GM23338 (cell line): ENCODE data around the gene CCDC24.

ENCODE experiments used
- EZH2 ChIP-seq: fragments of 200-600 bp; sonication (generic); IDR thresholded peaks from one replicate; pipeline ENCODE4 v1.8.0; 2017; ENCODE audit warnings: antibody characterized with exemption, mild to moderate bottlenecking, low read depth; ENCODE audit not compliant: unreplicated experiment
- JUNB ChIP-seq: IDR thresholded peaks from one replicate; pipeline ENCODE4 v1.6.1; 2016; ENCODE audit warnings: antibody characterized with exemption; ENCODE audit not compliant: unreplicated experiment
- POLR2AphosphoS5 ChIP-seq: IDR thresholded peaks from 2 replicates; pipeline ENCODE4 v1.6.1; 2016; ENCODE audit warnings: antibody characterized with exemption, low read depth
- TF ChIP-seq, protein P1 (sequence below), 2 experiments: fragments of 200-600 bp in 1 of 2; sonication (generic) in 1 of 2; conservative IDR thresholded peaks; 2 replicates each; pipeline versions ENCODE4 v1.5.1 to v1.6.1; 2016 to 2017; ENCODE audit warnings: antibody characterized with exemption in 2 of 2, low read depth in 2 of 2, mild to moderate bottlenecking in 2 of 2, moderate library complexity in 1 of 2
- TF ChIP-seq, protein P2 (sequence below): IDR thresholded peaks from 2 replicates; pipeline ENCODE4 v1.6.1; 2016; ENCODE audit warnings: antibody characterized with exemption
- TF ChIP-seq, protein P3 (sequence below): IDR thresholded peaks from one replicate; pipeline ENCODE4 v1.6.1; 2018; ENCODE audit warnings: antibody characterized with exemption; ENCODE audit not compliant: unreplicated experiment

DNA sequence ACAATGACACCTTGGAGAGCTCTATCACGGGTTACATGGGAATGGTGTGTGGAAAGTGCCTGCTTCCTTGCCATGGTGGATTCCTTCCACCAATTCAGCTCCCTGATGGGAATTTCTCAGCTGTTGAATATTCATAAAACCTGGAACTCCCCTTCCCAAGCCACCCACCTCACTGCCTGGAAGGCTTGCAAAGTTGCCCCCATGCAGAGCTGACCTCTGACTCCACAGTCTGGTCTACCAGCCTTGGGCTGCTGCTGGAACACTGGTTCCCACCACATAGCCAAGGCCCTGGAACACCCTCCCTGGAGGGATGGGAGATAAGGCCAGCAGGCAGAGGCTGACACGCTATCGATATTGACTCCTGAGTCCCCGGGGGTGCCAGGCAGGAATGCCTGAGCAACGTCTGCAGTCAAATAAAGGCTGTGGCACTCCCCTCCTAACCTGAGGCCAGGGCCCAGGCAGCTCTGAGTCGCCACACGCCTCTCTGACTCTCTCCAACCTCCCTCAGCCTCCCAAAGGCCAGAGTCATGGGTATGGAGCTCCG is 8.8 kb downstream of the CCDC24 start:
- TF ChIP-seq, protein P1, sequence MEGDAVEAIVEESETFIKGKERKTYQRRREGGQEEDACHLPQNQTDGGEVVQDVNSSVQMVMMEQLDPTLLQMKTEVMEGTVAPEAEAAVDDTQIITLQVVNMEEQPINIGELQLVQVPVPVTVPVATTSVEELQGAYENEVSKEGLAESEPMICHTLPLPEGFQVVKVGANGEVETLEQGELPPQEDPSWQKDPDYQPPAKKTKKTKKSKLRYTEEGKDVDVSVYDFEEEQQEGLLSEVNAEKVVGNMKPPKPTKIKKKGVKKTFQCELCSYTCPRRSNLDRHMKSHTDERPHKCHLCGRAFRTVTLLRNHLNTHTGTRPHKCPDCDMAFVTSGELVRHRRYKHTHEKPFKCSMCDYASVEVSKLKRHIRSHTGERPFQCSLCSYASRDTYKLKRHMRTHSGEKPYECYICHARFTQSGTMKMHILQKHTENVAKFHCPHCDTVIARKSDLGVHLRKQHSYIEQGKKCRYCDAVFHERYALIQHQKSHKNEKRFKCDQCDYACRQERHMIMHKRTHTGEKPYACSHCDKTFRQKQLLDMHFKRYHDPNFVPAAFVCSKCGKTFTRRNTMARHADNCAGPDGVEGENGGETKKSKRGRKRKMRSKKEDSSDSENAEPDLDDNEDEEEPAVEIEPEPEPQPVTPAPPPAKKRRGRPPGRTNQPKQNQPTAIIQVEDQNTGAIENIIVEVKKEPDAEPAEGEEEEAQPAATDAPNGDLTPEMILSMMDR (conservative IDR thresholded peaks at IDR 0.05; ENCODE audit: low read depth in 2 of 2), result no peak
- TF ChIP-seq, protein P2, sequence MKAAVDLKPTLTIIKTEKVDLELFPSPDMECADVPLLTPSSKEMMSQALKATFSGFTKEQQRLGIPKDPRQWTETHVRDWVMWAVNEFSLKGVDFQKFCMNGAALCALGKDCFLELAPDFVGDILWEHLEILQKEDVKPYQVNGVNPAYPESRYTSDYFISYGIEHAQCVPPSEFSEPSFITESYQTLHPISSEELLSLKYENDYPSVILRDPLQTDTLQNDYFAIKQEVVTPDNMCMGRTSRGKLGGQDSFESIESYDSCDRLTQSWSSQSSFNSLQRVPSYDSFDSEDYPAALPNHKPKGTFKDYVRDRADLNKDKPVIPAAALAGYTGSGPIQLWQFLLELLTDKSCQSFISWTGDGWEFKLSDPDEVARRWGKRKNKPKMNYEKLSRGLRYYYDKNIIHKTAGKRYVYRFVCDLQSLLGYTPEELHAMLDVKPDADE, result no peak
- no peak for TF ChIP-seq POLR2AphosphoS5
- no peak for TF ChIP-seq EZH2
- TF ChIP-seq, protein P3, sequence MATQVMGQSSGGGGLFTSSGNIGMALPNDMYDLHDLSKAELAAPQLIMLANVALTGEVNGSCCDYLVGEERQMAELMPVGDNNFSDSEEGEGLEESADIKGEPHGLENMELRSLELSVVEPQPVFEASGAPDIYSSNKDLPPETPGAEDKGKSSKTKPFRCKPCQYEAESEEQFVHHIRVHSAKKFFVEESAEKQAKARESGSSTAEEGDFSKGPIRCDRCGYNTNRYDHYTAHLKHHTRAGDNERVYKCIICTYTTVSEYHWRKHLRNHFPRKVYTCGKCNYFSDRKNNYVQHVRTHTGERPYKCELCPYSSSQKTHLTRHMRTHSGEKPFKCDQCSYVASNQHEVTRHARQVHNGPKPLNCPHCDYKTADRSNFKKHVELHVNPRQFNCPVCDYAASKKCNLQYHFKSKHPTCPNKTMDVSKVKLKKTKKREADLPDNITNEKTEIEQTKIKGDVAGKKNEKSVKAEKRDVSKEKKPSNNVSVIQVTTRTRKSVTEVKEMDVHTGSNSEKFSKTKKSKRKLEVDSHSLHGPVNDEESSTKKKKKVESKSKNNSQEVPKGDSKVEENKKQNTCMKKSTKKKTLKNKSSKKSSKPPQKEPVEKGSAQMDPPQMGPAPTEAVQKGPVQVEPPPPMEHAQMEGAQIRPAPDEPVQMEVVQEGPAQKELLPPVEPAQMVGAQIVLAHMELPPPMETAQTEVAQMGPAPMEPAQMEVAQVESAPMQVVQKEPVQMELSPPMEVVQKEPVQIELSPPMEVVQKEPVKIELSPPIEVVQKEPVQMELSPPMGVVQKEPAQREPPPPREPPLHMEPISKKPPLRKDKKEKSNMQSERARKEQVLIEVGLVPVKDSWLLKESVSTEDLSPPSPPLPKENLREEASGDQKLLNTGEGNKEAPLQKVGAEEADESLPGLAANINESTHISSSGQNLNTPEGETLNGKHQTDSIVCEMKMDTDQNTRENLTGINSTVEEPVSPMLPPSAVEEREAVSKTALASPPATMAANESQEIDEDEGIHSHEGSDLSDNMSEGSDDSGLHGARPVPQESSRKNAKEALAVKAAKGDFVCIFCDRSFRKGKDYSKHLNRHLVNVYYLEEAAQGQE, result no peak
- no peak for TF ChIP-seq JUNB
